ENCODE data around the gene DIMT1.
A peak's percentile ranks its signal among the peaks of the same experiment; 100 is the strongest.

The DIMT1 gene

GRCh38 chr5:62371409-62371808, 32.3 kb downstream of the DIMT1 start:
- H2AFZ ChIP-seq (ENCODE audit: low read depth), result no peak overlapping the region
- no peak overlapping the region for H3K4me3 ChIP-seq (IDR thresholded peaks at IDR 0.05; ENCODE audit: insufficient read depth, low read depth, low read length)
- peaks cover 10% of the 10 kb centered on the region for H3K4me1 ChIP-seq (ENCODE audit: low read depth, poor library complexity, severe bottlenecking)
- H4K20me1 ChIP-seq (ENCODE audit: insufficient read depth), result no peaks in the 10 kb centered on the region
- H3K4me2 ChIP-seq, result no peak overlapping the region
- no peaks in the 10 kb centered on the region for H3K36me3 ChIP-seq (ENCODE audit: insufficient read depth)
- no peaks in the 10 kb centered on the region for H3K27me3 ChIP-seq (ENCODE audit: insufficient read depth, low read depth)
- TF ChIP-seq CTCF (conservative IDR thresholded peaks at IDR 0.05; ENCODE audit: low read depth, low read length), result no peak
- H3K27ac ChIP-seq, result no peak overlapping the region
- no peak overlapping the region for H3K9ac ChIP-seq
- H3K79me2 ChIP-seq (ENCODE audit: insufficient read depth, low read depth), result no peaks in the 10 kb centered on the region

DNA sequence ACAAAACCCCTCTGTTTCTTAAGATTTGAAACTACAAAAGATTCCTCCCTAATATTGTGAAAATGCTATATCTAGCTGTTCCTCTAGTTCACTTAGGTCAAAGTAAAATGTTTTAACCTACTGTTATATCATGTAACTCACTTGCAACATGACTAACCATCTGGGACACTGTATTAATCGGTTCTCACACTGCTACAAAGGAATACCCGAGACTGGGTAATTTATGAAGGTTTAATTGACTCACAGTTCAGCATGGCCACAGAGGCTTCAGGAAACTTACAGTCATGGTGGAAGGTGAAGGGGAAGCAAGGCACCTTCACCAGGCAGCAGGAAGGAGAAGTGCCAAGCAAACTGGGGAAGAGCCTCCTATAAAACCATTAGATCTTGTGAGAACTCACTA, 34.7 kb downstream of the DIMT1 start:
- Histone ChIP-seq H3K9ac (no peak overlapping the region), H3K27me3 (ENCODE audit: insufficient read depth, low read depth) (no peaks in the 10 kb centered on the region), H2AFZ (ENCODE audit: low read depth) (no peak overlapping the region), H3K4me1 (ENCODE audit: low read depth, poor library complexity, severe bottlenecking) (no peaks in the 10 kb centered on the region), H3K4me3 (IDR thresholded peaks at IDR 0.05; ENCODE audit: insufficient read depth, low read depth, low read length) (no peak overlapping the region), H3K36me3 (ENCODE audit: insufficient read depth) (peaks cover 12% of the 10 kb centered on the region), H4K20me1 (ENCODE audit: insufficient read depth) (0 out of 2 replicates have a peak, but pooled peaks cover 3% of the 10 kb centered on the region), H3K79me2 (ENCODE audit: insufficient read depth, low read depth) (no peaks in the 10 kb centered on the region), H3K27ac (no peak overlapping the region), H3K4me2 (no peak overlapping the region)
- TF ChIP-seq CTCF (conservative IDR thresholded peaks at IDR 0.05; ENCODE audit: low read depth, low read length), result no peak

GRCh38 chr5:62362701-62363100, 41.0 kb downstream of the DIMT1 start:
- Histone ChIP-seq H3K9ac (no peak overlapping the region), H3K27ac (no peak overlapping the region), H2AFZ (ENCODE audit: low read depth) (no peak overlapping the region), H3K4me2 (no peak overlapping the region), H3K4me3 (IDR thresholded peaks at IDR 0.05; ENCODE audit: insufficient read depth, low read depth, low read length) (no peak overlapping the region), H3K79me2 (ENCODE audit: insufficient read depth, low read depth) (no peaks in the 10 kb centered on the region), H3K27me3 (ENCODE audit: insufficient read depth, low read depth) (no peaks in the 10 kb centered on the region), H3K36me3 (ENCODE audit: insufficient read depth) (peaks cover 17% of the 10 kb centered on the region), H3K4me1 (ENCODE audit: low read depth, poor library complexity, severe bottlenecking) (no peaks in the 10 kb centered on the region), H4K20me1 (ENCODE audit: insufficient read depth) (0 out of 2 replicates have a peak, but pooled peaks cover 3% of the 10 kb centered on the region)
- no peak for TF ChIP-seq CTCF (conservative IDR thresholded peaks at IDR 0.05; ENCODE audit: low read depth, low read length)

GRCh38 chr5:62354028-62354874, 49.5 kb downstream of the DIMT1 start:
- Histone ChIP-seq H3K4me2 (no peak overlapping the region), H3K27me3 (ENCODE audit: insufficient read depth, low read depth) (no peaks in the 10 kb centered on the region), H2AFZ (ENCODE audit: low read depth) (no peak overlapping the region), H3K4me3 (IDR thresholded peaks at IDR 0.05; ENCODE audit: insufficient read depth, low read depth, low read length) (no peak overlapping the region), H4K20me1 (ENCODE audit: insufficient read depth) (no peaks in the 10 kb centered on the region), H3K27ac (no peak overlapping the region), H3K9ac (no peak overlapping the region), H3K4me1 (ENCODE audit: low read depth, poor library complexity, severe bottlenecking) (peaks cover 16% of the 10 kb centered on the region), H3K36me3 (ENCODE audit: insufficient read depth) (no peaks in the 10 kb centered on the region), H3K79me2 (ENCODE audit: insufficient read depth, low read depth) (no peaks in the 10 kb centered on the region)
- peak; percentile 83 for TF ChIP-seq CTCF (conservative IDR thresholded peaks at IDR 0.05; ENCODE audit: low read depth, low read length)

Data from KMS-11 (cell line).